Uterus (tissue), 4 donors: ENCODE data around the gene WDFY1. TPM values are rescaled to one million over a fixed set of nuclear protein-coding genes. Genes with fewer than 3 reads are reported as not detected.

Experiments
- DNase-seq, 2 donors: peaks; one replicate each; pipeline ENCODE4 v3.0.0-alpha.2; 2019 to 2020
- H3K27ac ChIP-seq, 2 donors: fragments of 200-600 bp; sonication (generic); 1 replicate in 1 of 2; 2 replicates in 1 of 2; pipeline ENCODE4 v1.5.1; 2016 to 2018
- H3K27me3 ChIP-seq, 2 donors: fragments of 200-600 bp; sonication (generic); one replicate each; pipeline ENCODE4 v1.5.1; 2018 to 2019; ENCODE audit warnings: control low read depth in 1 of 2
- H3K36me3 ChIP-seq, 2 donors: fragments of 200-600 bp; sonication (generic); one replicate each; pipeline ENCODE4 v1.5.1; 2019; ENCODE audit warnings: control low read depth in 1 of 2
- H3K4me1 ChIP-seq, 2 donors: fragments of 200-600 bp; sonication (generic); one replicate each; pipeline ENCODE4 v1.5.1; 2018 to 2019; ENCODE audit warnings: control low read depth in 1 of 2
- H3K4me3 ChIP-seq, 2 donors: fragments of 200-600 bp; sonication (generic); 1 replicate in 1 of 2; 2 replicates in 1 of 2; pipeline ENCODE4 v1.5.1; 2018 to 2019; ENCODE audit warnings: mild to moderate bottlenecking in 1 of 2
- H3K9me3 ChIP-seq, 2 donors: fragments of 200-600 bp; sonication (generic); one replicate each; pipeline ENCODE4 v1.5.1; 2019; ENCODE audit warnings: control low read depth in 1 of 2
- CTCF ChIP-seq, 4 experiments: fragments of 200-600 bp in 2 of 4; fragments of 450-650 bp in 2 of 4; sonication (generic) in 2 of 4; IDR thresholded peaks; one replicate each; pipeline ENCODE4 v1.5.1; 2016 to 2019; ENCODE audit warnings: antibody characterized with exemption in 4 of 4, mild to moderate bottlenecking in 2 of 4, moderate library complexity in 1 of 4
- POLR2A ChIP-seq, 2 donors: fragments of 450-650 bp; IDR thresholded peaks; one replicate each; pipeline ENCODE4 v1.6.1; 2016; ENCODE audit warnings: antibody characterized with exemption in 2 of 2, mild to moderate bottlenecking in 1 of 2, moderate library complexity in 1 of 2
- intact Hi-C: fragments of 100-400 bp; cut with DNase I; formaldehyde crosslinking; loops from one replicate; pipeline ENCODE4 v1.15.1; 2023; ENCODE audit warnings: low total_unique reads
- total RNA-seq, 4 donors: library from RNA; depleted of rRNA in 3 of 4; stranded (reverse); fragments of >200 nt in 3 of 4; gene quantifications; one replicate each; pipeline versions ENCODE4 v1.1.0 to v1.2.4, GENCODE V29; 2014 to 2023
- donor health status: DM: yes; HTN: yes; CAD: no.

WDFY1 gene
- total RNA-seq, 4 donors from 2014 or later, result 17.2 to 112 (median 39.1) TPM

GRCh38 chr2:223896833-223897311, 48.3 kb downstream of the WDFY1 start:
- Histone ChIP-seq H3K27me3 (no peaks in the 10 kb centered on the region), H3K4me1 (no peaks in the 10 kb centered on the region), H3K27ac (no peak overlapping the region), H3K4me3 (no peak overlapping the region), H3K9me3 (no peaks in the 10 kb centered on the region), H3K36me3 (no peaks in the 10 kb centered on the region)
- TF ChIP-seq POLR2A (IDR thresholded peaks at IDR 0.05), result no peak
- no peak for TF ChIP-seq CTCF (IDR thresholded peaks at IDR 0.05)
- no peak for DNase-seq
- intact Hi-C loops, result no loop called here

GRCh38 chr2:223894968-223895367, 50.2 kb downstream of the WDFY1 start:
- TF ChIP-seq CTCF (IDR thresholded peaks at IDR 0.05) (no peak), POLR2A (IDR thresholded peaks at IDR 0.05) (no peak)
- Histone ChIP-seq H3K27me3 (no peaks in the 10 kb centered on the region), H3K36me3 (no peaks in the 10 kb centered on the region), H3K27ac (no peak overlapping the region), H3K9me3 (no peaks in the 10 kb centered on the region), H3K4me3 (no peak overlapping the region), H3K4me1 (no peaks in the 10 kb centered on the region)
- intact Hi-C loops, result no loop called here
- DNase-seq, result no peak

- intact Hi-C loops, result no loop called here
- no peaks in the 10 kb centered on the region for H3K36me3 ChIP-seq
- TF ChIP-seq POLR2A (IDR thresholded peaks at IDR 0.05) (no peak), CTCF (IDR thresholded peaks at IDR 0.05) (no peak)
Observed at GRCh38 chr2:223894009-223894408, 51.1 kb downstream of the WDFY1 start.

GRCh38 chr2:223890721-223891120, 54.4 kb downstream of the WDFY1 start:
- TF ChIP-seq POLR2A (IDR thresholded peaks at IDR 0.05) (no peak), CTCF (IDR thresholded peaks at IDR 0.05) (no peak)
- H3K4me1 ChIP-seq, result no peaks in the 10 kb centered on the region
- intact Hi-C loops, result no loop called here

More at GRCh38 chr2:223894009-223894408, 51.1 kb downstream of the WDFY1 start:
- Histone ChIP-seq H3K27ac (no peak overlapping the region), H3K4me3 (no peak overlapping the region), H3K27me3 (no peaks in the 10 kb centered on the region), H3K4me1 (no peaks in the 10 kb centered on the region), H3K9me3 (no peaks in the 10 kb centered on the region)
- no peak for DNase-seq

GRCh38 chr2:223889229-223889628, 55.9 kb downstream of the WDFY1 start:
- Histone ChIP-seq H3K27me3 (no peaks in the 10 kb centered on the region), H3K36me3 (no peaks in the 10 kb centered on the region), H3K9me3 (no peaks in the 10 kb centered on the region), H3K27ac (no peak overlapping the region), H3K4me1 (no peaks in the 10 kb centered on the region), H3K4me3 (no peak overlapping the region)
- intact Hi-C loops, result no loop called here
- TF ChIP-seq POLR2A (IDR thresholded peaks at IDR 0.05), result no peak
- no peak for TF ChIP-seq CTCF (IDR thresholded peaks at IDR 0.05)
- DNase-seq, result no peak

More at GRCh38 chr2:223890721-223891120, 54.4 kb downstream of the WDFY1 start:
- H3K27ac ChIP-seq, result no peak overlapping the region
- no peaks in the 10 kb centered on the region for H3K36me3 ChIP-seq
- no peak for DNase-seq
- no peaks in the 10 kb centered on the region for H3K27me3 ChIP-seq
- H3K4me3 ChIP-seq, result no peak overlapping the region
- no peaks in the 10 kb centered on the region for H3K9me3 ChIP-seq
